IMR-90 (cell line): ENCODE results near the gene ARMC9. TPM values are rescaled to one million over a fixed set of nuclear protein-coding genes. Genes with fewer than 3 reads are reported as not detected.

Experiments
- ATAC-seq: fragments of 200-7000 bp; cut with Tn5 transposase; 2 replicates; pipeline ENCODE4 v1.9.1; 2020; ENCODE audit warnings: low read depth, mild to moderate bottlenecking, moderate library complexity
- BruUV-seq: library from RNA; stranded (reverse); fragments of 400-500 nt; replicated peaks from 2 replicates; lab custom pipeline; 2021; lab: Mats Ljungman, UMichigan
- CTCF ChIA-PET: fragments of 300-600 bp; formaldehyde crosslinking; extraction: SDS; loops from one replicate; lab custom pipeline; 2021; ENCODE audit warnings: antibody characterized with exemption; lab: Yijun Ruan, JAX
- POLR2A ChIA-PET: fragments of 300-600 bp; sonication (Branson Sonifier 250); formaldehyde crosslinking; loops from one replicate; lab custom pipeline; 2022; ENCODE audit warnings: antibody characterized with exemption; ENCODE audit not compliant: unreplicated experiment; lab: Charles Lee
- DNase-seq: peaks from one replicate; pipeline ENCODE4 v3.0.0; 2013
- H2AFZ ChIP-seq: replicated peaks from 2 replicates; pipeline ENCODE3; 2013; ENCODE audit warnings: low read length, mild to moderate bottlenecking; ENCODE audit not compliant: poor library complexity
- H2AK5ac ChIP-seq: 2 replicates; pipeline ENCODE4 v1.6.1; 2013; ENCODE audit warnings: low read depth, low read length, inconsistent platforms
- H2AK9ac ChIP-seq: replicated peaks from 2 replicates; pipeline ENCODE3; 2013; ENCODE audit warnings: mild to moderate bottlenecking, low read depth, low read length, moderate library complexity; ENCODE audit not compliant: poor library complexity
- H2BK120ac ChIP-seq: 2 replicates; pipeline ENCODE4 v1.6.1; 2013; ENCODE audit warnings: low read depth, low read length, inconsistent platforms
- H2BK15ac ChIP-seq: 3 replicates; pipeline ENCODE4 v1.6.1; 2013; ENCODE audit warnings: low read depth, low read length, inconsistent platforms
- H2BK20ac ChIP-seq: 2 replicates; pipeline ENCODE4 v1.6.1; 2013; ENCODE audit warnings: low read depth, mild to moderate bottlenecking, inconsistent platforms, low read length, moderate library complexity
- H2BK5ac ChIP-seq: 2 replicates; pipeline ENCODE4 v1.6.1; 2013; ENCODE audit warnings: mild to moderate bottlenecking, low read depth, low read length, inconsistent platforms; ENCODE audit not compliant: poor library complexity, severe bottlenecking
- H3K14ac ChIP-seq: replicated peaks from 2 replicates; pipeline ENCODE4 v1.6.1; 2013; ENCODE audit warnings: low read depth, low read length, inconsistent platforms
- H3K18ac ChIP-seq: 2 replicates; pipeline ENCODE4 v1.6.1; 2013; ENCODE audit warnings: low read depth, low read length, control low read depth
- H3K23ac ChIP-seq: 2 replicates; pipeline ENCODE4 v1.6.1; 2013; ENCODE audit warnings: low read depth, low read length, inconsistent platforms
- H3K27ac ChIP-seq: 2 replicates; pipeline ENCODE4 v1.5.1; 2013; ENCODE audit warnings: mild to moderate bottlenecking, control low read depth, low read length; ENCODE audit not compliant: insufficient read depth
- H3K27me3 ChIP-seq: 2 replicates; pipeline ENCODE4 v1.6.1; 2013; ENCODE audit warnings: low read length; ENCODE audit not compliant: control insufficient read depth, insufficient read depth
- H3K36me3 ChIP-seq: 2 replicates; pipeline ENCODE4 v1.6.1; 2013; ENCODE audit warnings: low read length, mixed read lengths; ENCODE audit not compliant: control insufficient read depth, insufficient read depth
- H3K4ac ChIP-seq: 2 replicates; pipeline ENCODE4 v1.6.1; 2013; ENCODE audit warnings: low read depth, low read length, inconsistent platforms
- H3K4me1 ChIP-seq: 2 replicates; pipeline ENCODE4 v1.6.1; 2013; ENCODE audit warnings: low read length, mixed read lengths; ENCODE audit not compliant: control insufficient read depth, insufficient read depth
- H3K4me2 ChIP-seq: 2 replicates; pipeline ENCODE4 v1.6.1; 2013; ENCODE audit warnings: low read depth, mild to moderate bottlenecking, control low read depth, low read length, moderate library complexity
- H3K4me3 ChIP-seq: 2 replicates; pipeline ENCODE4 v1.5.1; 2013; ENCODE audit warnings: low read depth, mild to moderate bottlenecking, control low read depth, low read length, moderate library complexity; ENCODE audit not compliant: insufficient read depth
- H3K56ac ChIP-seq: 2 replicates; pipeline ENCODE4 v1.6.1; 2013; ENCODE audit warnings: low read length, inconsistent platforms; ENCODE audit not compliant: insufficient read depth; ENCODE audit errors: extremely low read depth
- H3K79me1 ChIP-seq, 2 experiments: 2 replicates each; pipeline ENCODE4 v1.6.1; 2013; ENCODE audit warnings: low read length in 2 of 2, inconsistent platforms in 1 of 2, low read depth in 1 of 2
- H3K9ac ChIP-seq: 2 replicates; pipeline ENCODE4 v1.6.1; 2013; ENCODE audit warnings: low read depth, low read length, control low read depth
- H3K9me1 ChIP-seq: 2 replicates; pipeline ENCODE4 v1.6.1; 2013; ENCODE audit warnings: low read length, inconsistent platforms; ENCODE audit not compliant: insufficient read depth
- H3K9me3 ChIP-seq: 2 replicates; pipeline ENCODE4 v1.6.1; 2013; ENCODE audit warnings: low read length; ENCODE audit not compliant: control insufficient read depth, insufficient read depth
- H4K20me1 ChIP-seq: 2 replicates; pipeline ENCODE4 v1.6.1; 2013; ENCODE audit warnings: low read length, inconsistent platforms; ENCODE audit not compliant: insufficient read depth
- H4K5ac ChIP-seq: 2 replicates; pipeline ENCODE4 v1.6.1; 2013; ENCODE audit warnings: mild to moderate bottlenecking, low read depth, low read length, control low read depth
- H4K8ac ChIP-seq, 2 experiments: 2 replicates each; pipeline ENCODE4 v1.6.1; 2013; ENCODE audit warnings: low read depth in 2 of 2, low read length in 2 of 2, control low read depth in 1 of 2, inconsistent platforms in 1 of 2
- H4K91ac ChIP-seq: 2 replicates; pipeline ENCODE4 v1.6.1; 2013; ENCODE audit warnings: low read depth, low read length, inconsistent platforms; ENCODE audit not compliant: insufficient read depth
- BHLHE40 ChIP-seq: fragments of 150-350 bp; IDR thresholded peaks from 2 replicates; pipeline ENCODE4 v1.6.1; 2016; ENCODE audit warnings: mild to moderate bottlenecking, low read depth, low read length
- CEBPB ChIP-seq: IDR thresholded peaks from 2 replicates; pipeline ENCODE4 v1.6.1; 2012; ENCODE audit warnings: low read depth, low read length, improper control_type of control experiment
- CHD1 ChIP-seq: IDR thresholded peaks from 2 replicates; pipeline ENCODE4 v1.6.1; 2012; ENCODE audit warnings: low read depth, low read length, improper control_type of control experiment
- FOS ChIP-seq: fragments of 150-350 bp; IDR thresholded peaks from 2 replicates; pipeline ENCODE4 v1.6.1; 2016; ENCODE audit warnings: low read depth, low read length
- MXI1 ChIP-seq: IDR thresholded peaks from 2 replicates; pipeline ENCODE4 v1.6.1; 2012; ENCODE audit warnings: low read depth, mild to moderate bottlenecking, low read length, moderate library complexity, borderline replicate concordance
- NFE2L2 ChIP-seq: fragments of 150-350 bp; IDR thresholded peaks from 2 replicates; pipeline ENCODE4 v1.6.1; 2016; ENCODE audit warnings: low read depth, mild to moderate bottlenecking, low read length
- POLR2A ChIP-seq: IDR thresholded peaks from 2 replicates; pipeline ENCODE4 v1.6.1; 2012; ENCODE audit warnings: mild to moderate bottlenecking, low read depth, low read length
- RCOR1 ChIP-seq: IDR thresholded peaks from 2 replicates; pipeline ENCODE4 v1.6.1; 2012; ENCODE audit warnings: mild to moderate bottlenecking, low read length, improper control_type of control experiment; ENCODE audit not compliant: insufficient replicate concordance
- RFX5 ChIP-seq: IDR thresholded peaks from 2 replicates; pipeline ENCODE4 v1.8.0; 2012; ENCODE audit warnings: low read depth, mild to moderate bottlenecking, low read length, moderate library complexity
- SMC3 ChIP-seq: fragments of 150-350 bp; IDR thresholded peaks from 2 replicates; pipeline ENCODE4 v1.6.1; 2016; ENCODE audit warnings: low read depth, mild to moderate bottlenecking, antibody characterized with exemption, low read length, moderate library complexity
- WGBS, 2 experiments: methylation state at CpG; one replicate each; pipeline versions ENCODE4 v1.1.5 to v1.1.7; 2013; ENCODE audit warnings: missing lambda C conversion rate in 2 of 2; ENCODE audit not compliant: insufficient read length in 1 of 2; ENCODE audit errors: extremely low coverage in 2 of 2; 5-methylcytosine and 5-hydroxymethylcytosine counted together
- dilution Hi-C: fragments of 300-500 bp; cut with HindIII; formaldehyde crosslinking; loops from one replicate; pipeline ENCODE4 v1.14.3; 2018; ENCODE audit warnings: low sequenced_read_pairs; ENCODE audit not compliant: unreplicated experiment
- in situ Hi-C: fragments of 300-500 bp; cut with MboI; formaldehyde crosslinking; loops from 3 replicates; pipeline ENCODE4 v1.14.3; 2019; ENCODE audit warnings: low sequenced_read_pairs, inconsistent platforms, mixed read lengths
- intact Hi-C: fragments of 100-400 bp; cut with micrococcal nuclease; formaldehyde crosslinking; loops from 2 replicates; pipeline ENCODE4 v1.10.0; 2022
- polyA plus RNA-seq, 3 experiments: library from polyadenylated mRNA; depleted of rRNA; stranded (reverse); fragments of >200 nt; gene quantifications; 2 replicates each; pipeline ENCODE4 v1.2.3, GENCODE V29; 2012; ENCODE audit warnings: low replicate concordance in 1 of 3
- total RNA-seq: library from RNA; depleted of rRNA; stranded (reverse); fragments of >200 nt; gene quantifications from 2 replicates; pipeline ENCODE4 v1.2.3, GENCODE V29; 2012
- TF ChIP-seq, protein P1 (sequence below): fragments of 150-350 bp; IDR thresholded peaks from 2 replicates; pipeline ENCODE4 v1.6.1; 2016; ENCODE audit warnings: low read depth, mild to moderate bottlenecking, low read length, moderate library complexity, borderline replicate concordance
- TF ChIP-seq, protein P2 (sequence below): conservative IDR thresholded peaks from 2 replicates; pipeline ENCODE4 v1.5.1; 2012; ENCODE audit warnings: mild to moderate bottlenecking, low read depth, low read length, improper control_type of control experiment
- TF ChIP-seq, protein P3 (sequence below): fragments of 150-350 bp; IDR thresholded peaks from 2 replicates; pipeline ENCODE4 v1.6.1; 2017; ENCODE audit warnings: mild to moderate bottlenecking, antibody characterized with exemption, low read length, low read depth

The ARMC9 gene
- total and polyA plus RNA-seq, 2 of the 4 experiments (the other 2 are of a cell fraction), result 36.0 to 46.6 TPM

DNA sequence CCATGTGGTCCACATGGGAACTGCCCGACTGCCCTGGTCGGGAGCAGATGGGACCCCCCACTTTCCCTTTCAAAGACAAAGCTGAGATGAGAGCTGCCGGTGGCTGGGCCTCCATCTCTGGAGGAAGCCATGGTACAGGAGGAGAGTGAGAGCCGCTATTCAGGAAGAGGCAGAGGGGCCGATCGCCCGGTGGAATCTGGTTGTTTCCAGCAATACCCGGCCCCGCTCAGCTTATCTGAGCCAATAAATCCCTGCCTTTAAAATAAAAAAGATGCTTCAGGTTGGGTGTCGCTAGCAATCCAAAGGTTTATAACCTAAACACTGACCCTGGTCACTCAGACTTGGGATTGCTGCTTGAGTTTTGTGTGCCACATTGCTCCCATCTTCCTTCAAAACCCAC is 181.9 kb downstream of the ARMC9 start (continued):
- TF ChIP-seq MXI1, result no peak
- TF ChIP-seq RFX5, result no peak
- no peak for TF ChIP-seq FOS

DNA sequence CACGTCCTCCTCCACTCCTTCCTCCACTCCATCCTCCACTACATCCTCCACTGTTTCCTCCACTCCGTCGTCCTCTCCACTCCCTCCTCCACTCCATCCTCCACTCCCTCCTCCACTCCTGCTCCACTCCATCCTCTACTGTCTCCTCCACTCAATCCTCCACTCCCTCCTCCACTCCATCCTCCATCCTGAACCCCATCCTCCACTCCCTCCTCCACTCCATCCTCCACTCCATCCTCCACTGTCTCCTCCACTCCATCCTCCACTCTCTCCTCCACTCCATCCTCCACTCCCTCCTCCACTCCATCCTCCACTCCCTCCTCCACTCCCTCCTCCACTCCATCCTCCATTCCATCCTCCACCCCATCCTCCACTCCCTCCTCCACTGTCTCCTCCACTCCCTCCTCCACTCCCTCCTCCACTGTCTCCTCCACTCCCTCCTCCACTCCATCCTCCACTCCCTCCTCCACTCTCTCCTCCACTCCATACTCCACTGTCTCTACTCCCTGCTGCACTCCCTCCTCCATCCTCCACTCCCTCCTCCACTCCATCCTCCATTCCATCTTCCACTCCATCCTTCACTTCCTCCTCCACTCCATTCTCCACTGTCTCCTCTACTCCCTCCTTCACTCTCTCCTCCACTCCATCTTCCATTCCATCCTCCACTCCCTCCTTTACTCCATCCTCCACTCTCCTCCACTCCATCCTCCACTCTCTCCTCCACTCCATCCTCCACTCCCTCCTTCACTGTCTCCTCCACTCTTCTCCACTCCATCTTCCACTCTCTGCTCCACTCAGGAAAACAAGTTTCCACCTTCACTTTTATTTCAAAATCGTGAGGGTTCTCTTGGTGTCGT is 182.8 kb downstream of the ARMC9 start:
- Histone ChIP-seq H3K79me1 (no peaks in the 10 kb centered on the region), H3K9me1 (no peaks in the 10 kb centered on the region), H3K9ac (no peak overlapping the region), H2AK9ac (no peak overlapping the region), H3K56ac (no peak overlapping the region), H2AK5ac (no peak overlapping the region), H2BK15ac (no peak overlapping the region), H3K27me3 (no peaks in the 10 kb centered on the region), H4K20me1 (no peaks in the 10 kb centered on the region), H2BK5ac (no peak overlapping the region), H3K18ac (no peak overlapping the region), H3K36me3 (no peaks in the 10 kb centered on the region), H2AFZ (no peak overlapping the region), H3K4me2 (no peak overlapping the region), H3K9me3 (peaks cover 4% of the 10 kb centered on the region), H3K4me3 (no peak overlapping the region), H3K27ac (no peak overlapping the region), H3K23ac (no peak overlapping the region), H2BK120ac (no peak overlapping the region), H3K4me1 (no peaks in the 10 kb centered on the region), H4K5ac (no peak overlapping the region), H3K14ac (no peak overlapping the region), H2BK20ac (no peak overlapping the region), H4K8ac (no peak overlapping the region), H3K4ac (no peak overlapping the region), H4K91ac (no peak overlapping the region)
- in situ Hi-C loops (no loop called here), intact Hi-C loops (no loop called here), dilution Hi-C loops (no loop called here)
- WGBS, 2 experiments, result 86 to 100% methylated on average over 2 to 3 of the region's 5 CpGs
- ATAC-seq, result no peak
- ChIA-PET POLR2A (no interaction called here), CTCF (no interaction called here)
- no TSS peak for BruUV-seq
- no peak for DNase-seq
- TF ChIP-seq CEBPB, result no peak
- no peak for TF ChIP-seq BHLHE40
- no peak for TF ChIP-seq NFE2L2
- TF ChIP-seq, protein P1, sequence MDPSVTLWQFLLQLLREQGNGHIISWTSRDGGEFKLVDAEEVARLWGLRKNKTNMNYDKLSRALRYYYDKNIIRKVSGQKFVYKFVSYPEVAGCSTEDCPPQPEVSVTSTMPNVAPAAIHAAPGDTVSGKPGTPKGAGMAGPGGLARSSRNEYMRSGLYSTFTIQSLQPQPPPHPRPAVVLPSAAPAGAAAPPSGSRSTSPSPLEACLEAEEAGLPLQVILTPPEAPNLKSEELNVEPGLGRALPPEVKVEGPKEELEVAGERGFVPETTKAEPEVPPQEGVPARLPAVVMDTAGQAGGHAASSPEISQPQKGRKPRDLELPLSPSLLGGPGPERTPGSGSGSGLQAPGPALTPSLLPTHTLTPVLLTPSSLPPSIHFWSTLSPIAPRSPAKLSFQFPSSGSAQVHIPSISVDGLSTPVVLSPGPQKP, result no peak
- TF ChIP-seq, protein P2, sequence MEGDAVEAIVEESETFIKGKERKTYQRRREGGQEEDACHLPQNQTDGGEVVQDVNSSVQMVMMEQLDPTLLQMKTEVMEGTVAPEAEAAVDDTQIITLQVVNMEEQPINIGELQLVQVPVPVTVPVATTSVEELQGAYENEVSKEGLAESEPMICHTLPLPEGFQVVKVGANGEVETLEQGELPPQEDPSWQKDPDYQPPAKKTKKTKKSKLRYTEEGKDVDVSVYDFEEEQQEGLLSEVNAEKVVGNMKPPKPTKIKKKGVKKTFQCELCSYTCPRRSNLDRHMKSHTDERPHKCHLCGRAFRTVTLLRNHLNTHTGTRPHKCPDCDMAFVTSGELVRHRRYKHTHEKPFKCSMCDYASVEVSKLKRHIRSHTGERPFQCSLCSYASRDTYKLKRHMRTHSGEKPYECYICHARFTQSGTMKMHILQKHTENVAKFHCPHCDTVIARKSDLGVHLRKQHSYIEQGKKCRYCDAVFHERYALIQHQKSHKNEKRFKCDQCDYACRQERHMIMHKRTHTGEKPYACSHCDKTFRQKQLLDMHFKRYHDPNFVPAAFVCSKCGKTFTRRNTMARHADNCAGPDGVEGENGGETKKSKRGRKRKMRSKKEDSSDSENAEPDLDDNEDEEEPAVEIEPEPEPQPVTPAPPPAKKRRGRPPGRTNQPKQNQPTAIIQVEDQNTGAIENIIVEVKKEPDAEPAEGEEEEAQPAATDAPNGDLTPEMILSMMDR, result no peak
- TF ChIP-seq POLR2A, result no peak
- TF ChIP-seq CHD1, result no peak
- no peak for TF ChIP-seq RFX5
- no peak for TF ChIP-seq MXI1
- no peak for TF ChIP-seq FOS
- no peak for TF ChIP-seq RCOR1
- TF ChIP-seq SMC3, result no peak
- TF ChIP-seq, protein P3, sequence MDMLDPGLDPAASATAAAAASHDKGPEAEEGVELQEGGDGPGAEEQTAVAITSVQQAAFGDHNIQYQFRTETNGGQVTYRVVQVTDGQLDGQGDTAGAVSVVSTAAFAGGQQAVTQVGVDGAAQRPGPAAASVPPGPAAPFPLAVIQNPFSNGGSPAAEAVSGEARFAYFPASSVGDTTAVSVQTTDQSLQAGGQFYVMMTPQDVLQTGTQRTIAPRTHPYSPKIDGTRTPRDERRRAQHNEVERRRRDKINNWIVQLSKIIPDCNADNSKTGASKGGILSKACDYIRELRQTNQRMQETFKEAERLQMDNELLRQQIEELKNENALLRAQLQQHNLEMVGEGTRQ, result no peak
